Type B pancreatic cell (in vitro differentiated cells): ENCODE data around the gene KRT75. TPM values are rescaled to one million over a fixed set of nuclear protein-coding genes. Genes with fewer than 3 reads are reported as not detected.

Source experiments
- DNase-seq: peaks from one replicate; pipeline ENCODE4 v3.0.0; 2021; ENCODE audit warnings: mixed read lengths; ENCODE audit not compliant: unreplicated experiment; ENCODE audit errors: extremely low spot score
- H3K27ac Mint-ChIP-seq: 2 replicates; pipeline ENCODE4 v1.8.0; 2021; ENCODE audit warnings: mild to moderate bottlenecking, mixed read lengths
- H3K27me3 Mint-ChIP-seq: 2 replicates; pipeline ENCODE4 v1.8.0; 2021; ENCODE audit warnings: mixed read lengths
- H3K36me3 Mint-ChIP-seq: 2 replicates; pipeline ENCODE4 v1.8.0; 2021; ENCODE audit warnings: mixed read lengths
- H3K4me1 Mint-ChIP-seq: one replicate; pipeline ENCODE4 v1.8.0; 2021; ENCODE audit warnings: mixed read lengths; ENCODE audit not compliant: unreplicated experiment
- H3K4me3 Mint-ChIP-seq: 2 replicates; pipeline ENCODE4 v1.8.0; 2021; ENCODE audit warnings: mild to moderate bottlenecking, mixed read lengths
- H3K9me3 Mint-ChIP-seq: 2 replicates; pipeline ENCODE4 v1.8.0; 2021; ENCODE audit warnings: mixed read lengths
- CTCF ChIP-seq: fragments of 200-600 bp; sonication (generic); conservative IDR thresholded peaks from 2 replicates; pipeline ENCODE4 v1.5.0; 2021; ENCODE audit warnings: antibody characterized with exemption, mild to moderate bottlenecking
- total RNA-seq: library from RNA; stranded (reverse); gene quantifications from 2 replicates; pipeline ENCODE4 v1.2.1, GENCODE V29; 2021; ENCODE audit warnings: low replicate concordance

Gene KRT75
- total RNA-seq, 1 donor from 2014 or later = not detected

GRCh38 chr12:52436000-52436827 is 2.0 kb upstream of the KRT75 start:
- TF ChIP-seq CTCF = no peak
- no peak for DNase-seq
- no peak overlapping the region for H3K27ac Mint-ChIP-seq
- H3K36me3 Mint-ChIP-seq = no peaks in the 10 kb centered on the region
- H3K4me3 Mint-ChIP-seq = no peak overlapping the region
- H3K9me3 Mint-ChIP-seq = no peaks in the 10 kb centered on the region
- peaks cover 7% of the 10 kb centered on the region for H3K4me1 Mint-ChIP-seq
- peaks cover 40% of the 10 kb centered on the region for H3K27me3 Mint-ChIP-seq

DNA sequence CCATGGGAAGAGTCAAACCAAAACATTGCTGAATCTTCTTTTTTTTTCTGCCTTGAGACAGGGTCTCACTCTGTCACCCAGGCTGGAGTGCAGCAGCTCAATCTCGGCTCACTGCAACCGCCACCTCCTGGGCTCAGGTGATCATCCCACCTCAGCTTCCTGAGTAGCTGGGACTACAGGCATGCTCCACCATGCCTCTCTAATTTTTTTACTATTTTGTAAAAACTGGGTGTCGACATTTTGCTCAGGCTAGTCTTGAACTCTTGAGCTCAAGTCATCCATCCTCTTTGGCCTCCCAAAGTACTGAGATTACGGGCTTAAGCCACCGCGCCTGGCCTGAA is 1.5 kb upstream of the KRT75 start:
- no peaks in the 10 kb centered on the region for H3K36me3 Mint-ChIP-seq
- no peak overlapping the region for H3K27ac Mint-ChIP-seq
- TF ChIP-seq CTCF = no peak
- DNase-seq = peak; percentile 36
- peaks cover 1% of the 10 kb centered on the region for H3K4me1 Mint-ChIP-seq
- H3K27me3 Mint-ChIP-seq = peaks cover 39% of the 10 kb centered on the region
- no peaks in the 10 kb centered on the region for H3K9me3 Mint-ChIP-seq
- no peak overlapping the region for H3K4me3 Mint-ChIP-seq

- no peak for TF ChIP-seq CTCF
- no peaks in the 10 kb centered on the region for H3K9me3 Mint-ChIP-seq
- no peaks in the 10 kb centered on the region for H3K4me1 Mint-ChIP-seq
- H3K27ac Mint-ChIP-seq = no peak overlapping the region
- H3K4me3 Mint-ChIP-seq = no peak overlapping the region
- peak; percentile 10 for DNase-seq
- H3K27me3 Mint-ChIP-seq = peaks cover 46% of the 10 kb centered on the region
- H3K36me3 Mint-ChIP-seq = no peaks in the 10 kb centered on the region
Observed at GRCh38 chr12:52434760-52435530, 774 bp upstream of the KRT75 start.

- H3K4me3 Mint-ChIP-seq = no peak overlapping the region
Observed at GRCh38 chr12:52433501-52434080, 580 bp downstream of the KRT75 start.

More at GRCh38 chr12:52433501-52434080, 580 bp downstream of the KRT75 start:
- TF ChIP-seq CTCF = no peak
- DNase-seq = no peak
- Mint-ChIP-seq H3K27me3 (peaks cover 55% of the 10 kb centered on the region), H3K4me1 (no peaks in the 10 kb centered on the region), H3K36me3 (no peaks in the 10 kb centered on the region), H3K9me3 (no peaks in the 10 kb centered on the region), H3K27ac (no peak overlapping the region)
